Heart left ventricle (tissue), 13 donors: ENCODE results near the gene ZNF22.
A peak's percentile ranks its signal among the peaks of the same experiment; 100 is the strongest.

Source experiments
- POLR2A ChIP-seq, 2 donors: fragments of 450-650 bp; IDR thresholded peaks; one replicate each; pipeline ENCODE4 v1.6.1; 2017; ENCODE audit warnings: antibody characterized with exemption in 2 of 2, mild to moderate bottlenecking in 2 of 2, moderate library complexity in 2 of 2
- TF ChIP-seq, protein P1 (sequence below), 12 donors: fragments of 200-600 bp; sonication (generic) in 4 of 12; IDR thresholded peaks; one replicate each; pipeline versions ENCODE4 v1.5.0 to v1.8.0; 2018 to 2022; ENCODE audit warnings: antibody characterized with exemption in 12 of 12, mild to moderate bottlenecking in 5 of 12
- donor health status: ischemic (EF 13 %, LVEDD 7.1; RV severe dilation, severe dysfunction).
- donor health status: DM: no; HTN: yes; CAD: no.
- donor health status: DM: no; HTN: no; CAD: no.
- donor health status: ischemic (EF 25% LVEDD 6.9; RV normal size, moderate dysfunction).
- donor health status: ischemic (EF 25% LVEDD 5.7; RV mildly dilated, moderate dysfunction).
- donor health status: ischemic (EF 35%, LVEDD 5.7; RV mildly dilated, moderate dysfunction).
- donor health status: nonischemic (EF 11% LVEDD 7.7; RV severe dilation, severe dysfunction).
- donor health status: DM: yes; HTN: yes; CAD: no.
- donor health status: PGD.
- donor health status: ischemic (EF 29% LVEDD 5.4; RV normal size, mild dysfunction).
- donor health status: nonischemic (EF 23%, LVEDD 6.1; RV moderate dilation, normal function).

- TF ChIP-seq, protein P1, sequence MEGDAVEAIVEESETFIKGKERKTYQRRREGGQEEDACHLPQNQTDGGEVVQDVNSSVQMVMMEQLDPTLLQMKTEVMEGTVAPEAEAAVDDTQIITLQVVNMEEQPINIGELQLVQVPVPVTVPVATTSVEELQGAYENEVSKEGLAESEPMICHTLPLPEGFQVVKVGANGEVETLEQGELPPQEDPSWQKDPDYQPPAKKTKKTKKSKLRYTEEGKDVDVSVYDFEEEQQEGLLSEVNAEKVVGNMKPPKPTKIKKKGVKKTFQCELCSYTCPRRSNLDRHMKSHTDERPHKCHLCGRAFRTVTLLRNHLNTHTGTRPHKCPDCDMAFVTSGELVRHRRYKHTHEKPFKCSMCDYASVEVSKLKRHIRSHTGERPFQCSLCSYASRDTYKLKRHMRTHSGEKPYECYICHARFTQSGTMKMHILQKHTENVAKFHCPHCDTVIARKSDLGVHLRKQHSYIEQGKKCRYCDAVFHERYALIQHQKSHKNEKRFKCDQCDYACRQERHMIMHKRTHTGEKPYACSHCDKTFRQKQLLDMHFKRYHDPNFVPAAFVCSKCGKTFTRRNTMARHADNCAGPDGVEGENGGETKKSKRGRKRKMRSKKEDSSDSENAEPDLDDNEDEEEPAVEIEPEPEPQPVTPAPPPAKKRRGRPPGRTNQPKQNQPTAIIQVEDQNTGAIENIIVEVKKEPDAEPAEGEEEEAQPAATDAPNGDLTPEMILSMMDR (IDR thresholded peaks at IDR 0.05), result peak; percentile 92 to 100 (median 98)
- TF ChIP-seq POLR2A (IDR thresholded peaks at IDR 0.05), result peak in 1 of 2 donors; percentile 61
Observed at GRCh38 chr10:44974628-44975430, 25.9 kb upstream of the ZNF22 start.
